Measurements from ENCODE around the gene RIT2.
"Not testable (repeated sequence)": the region's sequence is repeated elsewhere in the genome, so short reads cannot be mapped to it uniquely, and the experiment has no call there.

Gene RIT2

DNA sequence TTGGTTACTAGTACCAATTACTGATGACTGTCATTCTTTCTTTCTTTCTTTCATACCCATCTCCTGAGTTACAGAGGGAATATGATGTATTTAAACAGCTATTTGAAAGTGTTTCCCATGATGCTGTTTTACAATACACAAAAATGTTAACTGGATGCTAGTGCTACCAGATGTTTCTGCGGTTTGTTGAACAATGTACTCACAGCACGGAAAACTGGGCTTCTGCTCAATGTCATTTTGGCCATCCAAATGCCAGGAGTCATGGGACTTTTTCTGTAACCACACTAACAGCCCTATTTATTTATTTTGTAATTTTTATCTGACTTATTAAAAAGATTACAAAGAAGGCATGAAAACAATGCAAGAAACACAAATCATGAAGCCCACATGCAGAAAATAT is 313.8 kb downstream of the RIT2 start:
- Histone ChIP-seq H3K36me3 (ENCODE audit: control insufficient read depth, insufficient read depth, low read length) (no peaks in the 10 kb centered on the region), H3K27ac (ENCODE audit: low read depth, low read length) (no peak overlapping the region)

DNA sequence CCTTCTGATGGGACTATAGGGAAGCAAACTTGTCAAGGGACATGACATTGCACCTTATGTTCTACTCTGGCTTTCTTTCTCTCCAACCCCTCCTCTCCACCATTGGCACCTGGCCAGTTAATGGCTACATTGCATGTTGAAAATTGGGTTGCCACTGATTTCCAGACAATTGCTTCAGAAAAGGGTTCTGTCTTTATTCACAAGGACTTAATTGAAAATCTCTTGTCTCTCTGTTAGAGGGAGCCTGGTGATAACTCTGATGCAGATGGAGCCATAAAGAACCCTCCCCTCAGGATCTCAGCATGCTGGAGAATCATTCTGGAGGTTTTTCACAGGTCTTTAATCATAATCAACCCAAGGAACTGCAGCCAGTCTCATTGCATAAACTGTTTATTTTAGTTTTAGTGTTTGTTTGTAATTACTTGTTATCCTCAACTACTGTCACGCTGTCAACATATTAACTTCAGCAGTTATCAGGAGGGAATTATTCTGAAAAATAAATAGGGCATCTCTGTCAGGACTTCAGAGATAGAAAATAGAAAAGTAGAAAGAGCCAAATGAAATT is 316.8 kb downstream of the RIT2 start:
- H3K4me3 ChIP-seq (ENCODE audit: low read depth, low read length), result no peak overlapping the region
- H3K9me3 ChIP-seq (ENCODE audit: control insufficient read depth, insufficient read depth, low read length), result no peaks in the 10 kb centered on the region
- H3K27me3 ChIP-seq (ENCODE audit: control insufficient read depth, insufficient read depth, low read length), result no peaks in the 10 kb centered on the region
- H3K27ac ChIP-seq (ENCODE audit: low read depth, low read length), result no peak overlapping the region
- peaks cover 13% of the 10 kb centered on the region for H3K4me1 ChIP-seq (ENCODE audit: control insufficient read depth, insufficient read depth, low read length)
- no peak overlapping the region for H3K9ac ChIP-seq (ENCODE audit: low read depth, low read length)
- no peaks in the 10 kb centered on the region for H3K36me3 ChIP-seq (ENCODE audit: control insufficient read depth, insufficient read depth, low read length)

More for the DNA sequence above, 313.8 kb downstream of the RIT2 start:
- Histone ChIP-seq H3K27me3 (ENCODE audit: control insufficient read depth, insufficient read depth, low read length) (no peaks in the 10 kb centered on the region), H3K4me1 (ENCODE audit: control insufficient read depth, insufficient read depth, low read length) (peaks cover 13% of the 10 kb centered on the region), H3K4me3 (ENCODE audit: low read depth, low read length) (no peak overlapping the region), H3K9ac (ENCODE audit: low read depth, low read length) (no peak overlapping the region), H3K9me3 (ENCODE audit: control insufficient read depth, insufficient read depth, low read length) (no peaks in the 10 kb centered on the region)

DNA sequence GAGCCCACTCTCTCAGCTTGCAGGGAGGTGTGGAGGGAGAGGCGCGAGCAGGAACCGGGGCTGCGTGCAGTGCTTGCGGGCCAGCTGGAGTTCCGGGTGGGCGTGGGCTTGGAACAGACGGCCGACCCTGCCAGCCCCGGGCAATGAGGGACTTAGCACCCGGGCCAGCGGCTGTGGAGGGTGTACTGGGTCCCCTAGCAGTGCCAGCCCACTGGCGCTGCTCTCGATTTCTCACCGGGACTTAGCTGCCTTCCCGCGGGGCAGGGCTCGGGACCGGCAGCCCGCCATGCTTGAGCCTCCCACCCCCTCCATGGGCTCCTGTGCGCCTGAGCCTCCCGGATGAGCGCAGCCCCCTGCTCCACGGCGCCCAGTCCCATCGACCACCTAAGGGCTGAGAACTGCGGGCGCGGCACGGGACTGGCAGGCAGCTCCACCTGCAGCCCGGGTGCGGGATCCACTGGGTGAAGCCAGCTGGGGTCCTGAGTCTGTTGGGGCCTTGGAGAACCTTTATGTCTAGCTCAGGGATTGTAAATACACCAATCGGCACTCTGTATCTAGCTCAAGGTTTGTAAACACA is 320.2 kb downstream of the RIT2 start:
- H3K27me3 ChIP-seq (ENCODE audit: control insufficient read depth, insufficient read depth, low read length); H3K9me3 ChIP-seq (ENCODE audit: control insufficient read depth, insufficient read depth, low read length); H3K36me3 ChIP-seq (ENCODE audit: control insufficient read depth, insufficient read depth, low read length); H3K9ac ChIP-seq (ENCODE audit: low read depth, low read length); H3K27ac ChIP-seq (ENCODE audit: low read depth, low read length); H3K4me3 ChIP-seq (ENCODE audit: low read depth, low read length): not testable (repeated sequence)
- H3K4me1 ChIP-seq (ENCODE audit: control insufficient read depth, insufficient read depth, low read length), result peaks cover 13% of the 10 kb centered on the region

DNA sequence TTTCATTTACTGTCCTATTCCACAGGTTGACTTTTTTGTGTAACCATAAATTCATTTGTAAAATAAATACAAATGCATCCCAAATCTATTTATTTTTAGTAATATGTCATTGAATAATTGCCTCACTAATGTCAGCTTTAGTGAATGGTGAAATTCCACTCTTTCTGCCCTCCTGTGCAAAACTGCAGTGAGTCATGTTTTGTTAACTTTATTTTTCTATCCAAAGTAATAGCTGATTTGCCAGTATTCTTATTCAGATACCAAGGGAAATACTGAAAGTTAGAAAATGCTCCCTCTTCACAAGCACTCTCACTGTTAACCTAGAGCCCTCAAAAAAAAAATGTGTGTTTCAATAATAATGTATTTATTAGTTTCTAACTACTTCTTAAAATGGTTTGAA is 322.8 kb downstream of the RIT2 start:
- Histone ChIP-seq H3K27me3 (ENCODE audit: control insufficient read depth, insufficient read depth, low read length) (no peaks in the 10 kb centered on the region), H3K9me3 (ENCODE audit: control insufficient read depth, insufficient read depth, low read length) (no peaks in the 10 kb centered on the region), H3K27ac (ENCODE audit: low read depth, low read length) (no peak overlapping the region), H3K4me1 (ENCODE audit: control insufficient read depth, insufficient read depth, low read length) (no peaks in the 10 kb centered on the region), H3K9ac (ENCODE audit: low read depth, low read length) (no peak overlapping the region), H3K4me3 (ENCODE audit: low read depth, low read length) (no peak overlapping the region), H3K36me3 (ENCODE audit: control insufficient read depth, insufficient read depth, low read length) (no peaks in the 10 kb centered on the region)

DNA sequence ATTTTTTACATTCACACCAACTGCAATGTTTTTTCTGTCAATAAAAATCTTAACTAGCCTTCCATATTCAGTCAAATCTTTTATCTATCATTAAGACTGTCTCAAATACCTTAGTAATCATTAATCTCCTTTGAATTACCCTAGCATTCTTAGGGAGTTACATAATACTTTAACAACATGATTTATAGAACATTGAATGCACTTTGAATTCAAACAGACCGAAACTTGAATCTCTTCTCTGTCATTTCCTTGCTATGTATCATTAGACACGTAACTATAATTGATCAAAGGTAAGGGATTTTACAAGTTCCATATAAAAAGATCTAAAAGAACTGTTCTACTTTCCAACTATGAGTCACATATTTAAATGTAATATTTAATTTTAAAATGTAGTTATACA is 330.9 kb downstream of the RIT2 start:
- Histone ChIP-seq H3K36me3 (ENCODE audit: control insufficient read depth, insufficient read depth, low read length) (no peaks in the 10 kb centered on the region), H3K9me3 (ENCODE audit: control insufficient read depth, insufficient read depth, low read length) (no peaks in the 10 kb centered on the region), H3K4me1 (ENCODE audit: control insufficient read depth, insufficient read depth, low read length) (peaks cover 9% of the 10 kb centered on the region), H3K4me3 (ENCODE audit: low read depth, low read length) (no peak overlapping the region), H3K27ac (ENCODE audit: low read depth, low read length) (no peak overlapping the region), H3K9ac (ENCODE audit: low read depth, low read length) (no peak overlapping the region), H3K27me3 (ENCODE audit: control insufficient read depth, insufficient read depth, low read length) (no peaks in the 10 kb centered on the region)

DNA sequence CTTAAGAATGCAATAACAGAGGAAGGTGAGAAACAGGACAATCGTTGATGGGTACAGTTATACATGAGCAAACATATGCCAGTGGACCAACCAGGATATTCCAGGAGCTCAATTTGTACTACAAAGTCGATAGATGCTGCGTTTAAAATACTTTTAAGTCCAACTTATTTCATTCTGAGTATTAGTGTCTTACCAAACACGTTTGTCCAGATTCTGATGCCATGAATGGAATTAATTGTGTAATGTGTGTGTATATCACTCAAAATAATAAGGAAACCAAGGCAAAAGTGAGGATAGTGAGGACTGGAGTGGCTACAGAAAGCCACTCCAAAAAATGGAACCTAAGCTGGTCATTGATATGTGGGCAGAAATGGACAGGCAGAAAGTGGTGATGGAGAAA is 332.6 kb downstream of the RIT2 start:
- no peak overlapping the region for H3K4me3 ChIP-seq (ENCODE audit: low read depth, low read length)
- H3K9me3 ChIP-seq (ENCODE audit: control insufficient read depth, insufficient read depth, low read length), result no peaks in the 10 kb centered on the region
- no peak overlapping the region for H3K9ac ChIP-seq (ENCODE audit: low read depth, low read length)
- no peaks in the 10 kb centered on the region for H3K36me3 ChIP-seq (ENCODE audit: control insufficient read depth, insufficient read depth, low read length)
- H3K27me3 ChIP-seq (ENCODE audit: control insufficient read depth, insufficient read depth, low read length), result no peaks in the 10 kb centered on the region
- no peak overlapping the region for H3K27ac ChIP-seq (ENCODE audit: low read depth, low read length)
- peaks cover 24% of the 10 kb centered on the region for H3K4me1 ChIP-seq (ENCODE audit: control insufficient read depth, insufficient read depth, low read length)

DNA sequence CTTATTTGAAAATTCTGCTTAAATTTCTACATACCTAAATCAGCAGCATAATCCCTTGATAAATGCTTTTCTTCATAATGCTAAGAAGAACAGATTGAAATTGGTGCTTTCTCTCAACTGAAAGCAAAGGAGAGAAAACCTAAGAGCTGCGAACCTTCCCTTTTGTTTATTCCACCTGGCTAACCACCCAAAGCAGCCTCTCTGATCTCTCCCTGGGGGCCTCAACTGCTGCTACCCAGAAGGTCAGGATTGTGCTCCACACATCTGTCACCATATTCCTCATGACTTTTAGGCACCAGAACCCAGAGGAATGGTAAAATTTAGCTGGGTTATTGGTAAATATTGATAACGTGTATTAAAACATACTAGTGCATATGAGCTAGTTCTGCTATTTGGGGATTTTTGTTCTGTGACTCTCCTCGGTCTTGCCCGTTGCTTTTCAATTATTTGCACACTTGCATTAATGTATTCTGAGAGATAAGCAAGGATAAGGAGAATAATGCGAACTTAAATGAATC is 334.1 kb downstream of the RIT2 start:
- no peak overlapping the region for H3K9ac ChIP-seq (ENCODE audit: low read depth, low read length)
- no peaks in the 10 kb centered on the region for H3K36me3 ChIP-seq (ENCODE audit: control insufficient read depth, insufficient read depth, low read length)
- H3K27me3 ChIP-seq (ENCODE audit: control insufficient read depth, insufficient read depth, low read length), result no peaks in the 10 kb centered on the region
- H3K4me1 ChIP-seq (ENCODE audit: control insufficient read depth, insufficient read depth, low read length), result peaks cover 32% of the 10 kb centered on the region
- H3K27ac ChIP-seq (ENCODE audit: low read depth, low read length), result no peak overlapping the region
- no peaks in the 10 kb centered on the region for H3K9me3 ChIP-seq (ENCODE audit: control insufficient read depth, insufficient read depth, low read length)
- no peak overlapping the region for H3K4me3 ChIP-seq (ENCODE audit: low read depth, low read length)

DNA sequence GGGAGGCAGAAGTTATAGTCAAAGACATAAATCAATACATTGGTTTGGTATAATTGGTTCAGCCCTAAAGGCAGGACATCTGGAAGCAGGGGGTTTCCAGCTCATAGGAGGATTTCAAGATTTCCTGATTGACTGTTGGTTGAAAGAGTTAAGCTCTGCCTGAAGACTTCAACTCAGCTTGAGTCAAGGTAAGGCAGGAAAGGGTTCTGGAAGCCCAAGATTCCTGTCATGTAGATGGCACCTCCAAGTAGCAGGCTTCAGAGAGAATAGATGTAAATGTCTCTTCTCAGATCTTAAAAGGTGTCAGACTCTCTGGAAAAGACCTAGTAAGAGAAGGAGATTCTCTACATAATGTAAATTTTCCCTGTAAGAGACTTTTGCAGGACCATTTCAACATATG is 335.3 kb downstream of the RIT2 start:
- H3K27me3 ChIP-seq (ENCODE audit: control insufficient read depth, insufficient read depth, low read length), result no peaks in the 10 kb centered on the region
- H3K9me3 ChIP-seq (ENCODE audit: control insufficient read depth, insufficient read depth, low read length), result no peaks in the 10 kb centered on the region
- no peak overlapping the region for H3K9ac ChIP-seq (ENCODE audit: low read depth, low read length)
- peaks cover 32% of the 10 kb centered on the region for H3K4me1 ChIP-seq (ENCODE audit: control insufficient read depth, insufficient read depth, low read length)
- peak overlapping the region; percentile 31 for H3K27ac ChIP-seq (ENCODE audit: low read depth, low read length)
- no peaks in the 10 kb centered on the region for H3K36me3 ChIP-seq (ENCODE audit: control insufficient read depth, insufficient read depth, low read length)
- H3K4me3 ChIP-seq (ENCODE audit: low read depth, low read length), result no peak overlapping the region

DNA sequence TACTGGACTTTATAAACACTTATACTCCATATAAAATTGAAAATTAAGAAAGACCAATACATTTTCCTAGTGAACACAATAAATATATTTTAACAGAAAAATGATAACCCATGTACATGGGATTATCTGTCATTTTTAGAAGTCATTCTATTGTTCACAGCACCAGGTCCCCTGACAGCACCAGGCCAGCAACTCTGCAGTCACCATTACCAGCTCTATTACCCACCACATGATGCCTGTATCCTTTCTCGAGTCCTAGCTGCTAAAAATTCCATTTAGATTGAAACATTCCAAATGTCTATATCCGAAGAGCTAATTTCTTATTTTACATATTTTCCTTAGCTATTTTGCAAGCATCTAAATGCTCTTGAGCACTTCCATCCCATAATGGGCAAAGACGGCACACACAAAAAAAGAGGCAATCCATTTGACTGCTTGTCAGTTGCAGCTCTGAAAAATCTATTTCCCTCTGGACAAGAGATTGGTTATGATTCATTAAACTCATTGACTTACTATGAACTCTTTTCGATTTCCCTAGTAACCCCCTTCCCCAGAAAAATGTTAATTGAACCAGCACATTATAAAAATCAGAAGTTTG is 336.9 kb downstream of the RIT2 start:
- no peaks in the 10 kb centered on the region for H3K27me3 ChIP-seq (ENCODE audit: control insufficient read depth, insufficient read depth, low read length)
- no peaks in the 10 kb centered on the region for H3K9me3 ChIP-seq (ENCODE audit: control insufficient read depth, insufficient read depth, low read length)
- H3K4me3 ChIP-seq (ENCODE audit: low read depth, low read length), result no peak overlapping the region
- H3K36me3 ChIP-seq (ENCODE audit: control insufficient read depth, insufficient read depth, low read length), result no peaks in the 10 kb centered on the region
- peaks cover 37% of the 10 kb centered on the region for H3K4me1 ChIP-seq (ENCODE audit: control insufficient read depth, insufficient read depth, low read length)
- H3K27ac ChIP-seq (ENCODE audit: low read depth, low read length), result peak overlapping the region; percentile 64
- no peak overlapping the region for H3K9ac ChIP-seq (ENCODE audit: low read depth, low read length)

DNA sequence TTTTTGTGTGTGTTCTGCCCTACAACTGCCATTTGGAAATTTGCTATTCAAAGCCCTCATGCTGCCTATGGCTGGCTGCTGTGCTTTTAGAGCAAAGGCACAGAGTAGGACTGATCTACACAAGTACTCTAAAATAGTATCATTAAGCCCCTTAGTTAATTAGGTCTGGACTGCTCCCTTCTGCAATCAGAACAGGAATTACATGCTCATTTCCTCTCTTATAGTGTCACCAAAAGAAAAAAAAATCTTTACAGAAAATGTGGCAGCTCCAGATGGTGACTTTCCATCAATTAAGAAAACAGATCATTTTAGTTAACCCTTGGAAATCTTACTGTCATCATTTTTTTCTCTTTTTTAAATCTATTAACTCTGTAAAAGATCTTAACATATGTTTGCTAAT is 337.5 kb downstream of the RIT2 start:
- Histone ChIP-seq H3K27ac (ENCODE audit: low read depth, low read length) (no peak overlapping the region), H3K4me1 (ENCODE audit: control insufficient read depth, insufficient read depth, low read length) (peaks cover 37% of the 10 kb centered on the region), H3K27me3 (ENCODE audit: control insufficient read depth, insufficient read depth, low read length) (no peaks in the 10 kb centered on the region), H3K9ac (ENCODE audit: low read depth, low read length) (no peak overlapping the region), H3K4me3 (ENCODE audit: low read depth, low read length) (no peak overlapping the region), H3K9me3 (ENCODE audit: control insufficient read depth, insufficient read depth, low read length) (no peaks in the 10 kb centered on the region), H3K36me3 (ENCODE audit: control insufficient read depth, insufficient read depth, low read length) (no peaks in the 10 kb centered on the region)

DNA sequence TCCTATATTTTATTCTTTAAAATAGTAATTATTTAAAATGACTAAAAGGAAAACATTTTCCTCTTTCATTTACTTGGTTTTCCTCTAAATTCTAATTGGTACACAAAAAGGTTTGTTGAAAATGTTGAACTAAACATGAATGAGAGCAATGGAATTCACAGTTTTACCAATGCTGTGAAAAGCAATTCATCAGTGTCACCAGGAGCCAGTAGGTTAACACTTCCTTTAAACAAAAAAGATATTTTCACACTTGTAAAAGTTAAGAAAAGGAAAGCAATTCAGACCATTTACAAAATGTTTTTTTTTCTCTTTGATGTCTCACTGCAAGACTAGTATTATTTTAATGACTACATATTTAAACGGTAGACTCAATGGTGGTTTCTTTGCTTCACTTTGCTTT is 341.6 kb downstream of the RIT2 start:
- Histone ChIP-seq H3K27ac (ENCODE audit: low read depth, low read length) (peak overlapping the region; percentile 56), H3K4me3 (ENCODE audit: low read depth, low read length) (no peak overlapping the region), H3K9ac (ENCODE audit: low read depth, low read length) (no peak overlapping the region), H3K36me3 (ENCODE audit: control insufficient read depth, insufficient read depth, low read length) (no peaks in the 10 kb centered on the region), H3K27me3 (ENCODE audit: control insufficient read depth, insufficient read depth, low read length) (no peaks in the 10 kb centered on the region), H3K9me3 (ENCODE audit: control insufficient read depth, insufficient read depth, low read length) (no peaks in the 10 kb centered on the region), H3K4me1 (ENCODE audit: control insufficient read depth, insufficient read depth, low read length) (peaks cover 20% of the 10 kb centered on the region)
